HepG2 (cell line): ENCODE results near the gene ZCCHC9. TPM values are rescaled to one million over a fixed set of nuclear protein-coding genes. Genes with fewer than 3 reads are reported as not detected.
A peak's percentile ranks its signal among the peaks of the same experiment; 100 is the strongest.

Source experiments
- BRD4 ChIP-seq: sonication (generic); formaldehyde crosslinking; IDR thresholded peaks from 2 replicates; pipeline ENCODE4 v1.4.0; 2020; ENCODE audit warnings: missing genetic modification reagents
- HIVEP1 ChIP-seq: sonication (generic); formaldehyde crosslinking; IDR thresholded peaks from 2 replicates; pipeline ENCODE4 v1.4.0; 2020; ENCODE audit warnings: mild to moderate bottlenecking, missing genetic modification reagents
- MYNN ChIP-seq: sonication (generic); formaldehyde crosslinking; IDR thresholded peaks from 2 replicates; pipeline ENCODE4 v1.4.0; 2020; ENCODE audit warnings: mild to moderate bottlenecking, low read depth, missing genetic modification reagents
- RFX5 ChIP-seq: IDR thresholded peaks from 2 replicates; pipeline ENCODE4 v1.6.1; 2011; ENCODE audit warnings: low read depth, low read length, improper control_type of control experiment
- YY1 ChIP-seq: IDR thresholded peaks from 2 replicates; pipeline ENCODE4 v1.6.1; 2011; ENCODE audit warnings: low read length, low read depth, moderate library complexity, mild to moderate bottlenecking; ENCODE audit not compliant: insufficient read depth, insufficient replicate concordance
- ZNF772 ChIP-seq: sonication (generic); formaldehyde crosslinking; IDR thresholded peaks from 2 replicates; pipeline ENCODE4 v1.5.0; 2020; ENCODE audit warnings: mild to moderate bottlenecking, missing genetic modification reagents
- ZNF839 ChIP-seq: sonication (generic); formaldehyde crosslinking; IDR thresholded peaks from 2 replicates; pipeline ENCODE4 v1.4.0; 2020; ENCODE audit warnings: missing genetic modification reagents, mild to moderate bottlenecking, borderline replicate concordance
- polyA plus RNA-seq, 8 experiments: library from polyadenylated mRNA; depleted of rRNA in 3 of 8; stranded (reverse) in 7 of 8; unstranded in 1 of 8; fragments of >200 nt; fragmentation: Illumina TruSeq in 4 of 8; extraction: Trizol in 4 of 8; gene quantifications; 2 replicates each; pipeline versions ENCODE4 v1.2.1 to v1.2.3, GENCODE V29; 2011 to 2016; ENCODE audit warnings: low read depth in 4 of 8, missing spikeins in 1 of 8, mixed read lengths in 1 of 8; ENCODE audit not compliant: insufficient read depth in 1 of 8
- total RNA-seq, 5 experiments: library from RNA; depleted of rRNA; stranded (reverse); fragments of >200 nt; fragmentation: Illumina TruSeq; extraction: Trizol; gene quantifications; 2 replicates each; pipeline ENCODE4 v1.2.3, GENCODE V29; 2016; ENCODE audit warnings: low read depth in 1 of 5
- TF ChIP-seq, protein P1 (sequence below): sonication (generic); formaldehyde crosslinking; IDR thresholded peaks from 2 replicates; pipeline ENCODE4 v1.8.0; 2022; ENCODE audit warnings: mild to moderate bottlenecking, missing genetic modification reagents, moderate library complexity
- TF ChIP-seq, protein P2 (sequence below), 2 experiments: fragments of 450-650 bp in 1 of 2; sonication (generic) in 1 of 2; formaldehyde crosslinking in 1 of 2; IDR thresholded peaks; 2 replicates each; pipeline versions ENCODE4 v1.6.1 to v1.8.0; 2016 to 2022; ENCODE audit warnings: antibody characterized with exemption in 1 of 2, mild to moderate bottlenecking in 1 of 2, missing genetic modification reagents in 1 of 2
- TF ChIP-seq, protein P3 (sequence below), 2 experiments: sonication (generic) in 1 of 2; formaldehyde crosslinking in 1 of 2; IDR thresholded peaks; 2 replicates each; pipeline versions ENCODE4 v1.6.1 to v1.9.0; 2014 to 2022; ENCODE audit warnings: antibody characterized with exemption in 1 of 2, borderline replicate concordance in 1 of 2, inconsistent platforms in 1 of 2, low read depth in 1 of 2, missing genetic modification reagents in 1 of 2

The ZCCHC9 gene
- total and polyA plus RNA-seq, 2 of the 13 experiments (the other 11 are each of a cell fraction or from before 2014, with no cell fraction given): 28.7 to 52.5 TPM

DNA sequence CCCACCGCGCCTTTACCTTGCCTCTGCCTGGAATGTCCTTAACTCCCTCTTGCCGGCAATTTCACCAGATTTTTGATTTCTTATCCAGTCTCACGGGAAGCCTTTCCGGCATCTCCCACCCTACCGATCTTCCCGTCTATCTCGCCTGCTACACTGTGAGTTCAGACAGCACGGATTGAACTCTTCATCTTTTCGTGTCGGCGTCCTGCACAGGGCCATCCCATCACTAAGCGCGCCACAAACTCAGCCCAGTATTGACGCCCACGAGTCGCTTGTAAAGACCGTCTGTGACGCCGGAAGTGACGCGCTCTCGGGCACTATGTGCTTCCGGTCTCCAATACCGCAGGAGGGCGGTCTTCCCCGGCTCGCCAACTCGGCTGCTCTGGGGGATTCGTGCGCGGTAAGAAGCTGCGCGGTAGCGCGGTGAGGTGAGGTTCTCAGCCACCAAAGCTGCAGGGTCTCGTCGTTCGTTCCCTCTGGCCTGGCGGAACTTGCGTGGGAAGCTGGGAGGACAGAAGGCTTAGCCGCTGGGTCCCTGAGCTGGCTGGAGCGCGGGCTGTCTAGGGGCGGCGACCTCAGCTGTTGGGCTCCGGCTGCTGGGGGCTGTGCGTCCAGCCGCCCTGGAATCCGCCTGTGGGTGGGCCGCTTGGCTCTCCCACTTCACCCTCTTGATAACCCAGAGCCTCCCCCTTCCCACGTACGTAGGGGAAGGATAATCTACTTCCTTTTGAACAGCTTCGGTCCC is at the start of gene ZCCHC9 (continued):
- TF ChIP-seq YY1: peak; percentile 63
- peak; percentile 73 for TF ChIP-seq ZNF772 (CRISPR knock-in tag)
- TF ChIP-seq MYNN: no peak
- TF ChIP-seq RFX5: no peak; the same call in 1 of the 2 replicates
- TF ChIP-seq ZNF839 (CRISPR knock-in tag): peak; percentile 72; the same call in 1 of the 2 replicates
- peak; percentile 64; the same call in 1 of the 2 replicates for TF ChIP-seq BRD4
- TF ChIP-seq, protein P1, sequence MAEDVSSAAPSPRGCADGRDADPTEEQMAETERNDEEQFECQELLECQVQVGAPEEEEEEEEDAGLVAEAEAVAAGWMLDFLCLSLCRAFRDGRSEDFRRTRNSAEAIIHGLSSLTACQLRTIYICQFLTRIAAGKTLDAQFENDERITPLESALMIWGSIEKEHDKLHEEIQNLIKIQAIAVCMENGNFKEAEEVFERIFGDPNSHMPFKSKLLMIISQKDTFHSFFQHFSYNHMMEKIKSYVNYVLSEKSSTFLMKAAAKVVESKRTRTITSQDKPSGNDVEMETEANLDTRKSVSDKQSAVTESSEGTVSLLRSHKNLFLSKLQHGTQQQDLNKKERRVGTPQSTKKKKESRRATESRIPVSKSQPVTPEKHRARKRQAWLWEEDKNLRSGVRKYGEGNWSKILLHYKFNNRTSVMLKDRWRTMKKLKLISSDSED (CRISPR knock-in tag): no peak
- TF ChIP-seq, protein P2, sequence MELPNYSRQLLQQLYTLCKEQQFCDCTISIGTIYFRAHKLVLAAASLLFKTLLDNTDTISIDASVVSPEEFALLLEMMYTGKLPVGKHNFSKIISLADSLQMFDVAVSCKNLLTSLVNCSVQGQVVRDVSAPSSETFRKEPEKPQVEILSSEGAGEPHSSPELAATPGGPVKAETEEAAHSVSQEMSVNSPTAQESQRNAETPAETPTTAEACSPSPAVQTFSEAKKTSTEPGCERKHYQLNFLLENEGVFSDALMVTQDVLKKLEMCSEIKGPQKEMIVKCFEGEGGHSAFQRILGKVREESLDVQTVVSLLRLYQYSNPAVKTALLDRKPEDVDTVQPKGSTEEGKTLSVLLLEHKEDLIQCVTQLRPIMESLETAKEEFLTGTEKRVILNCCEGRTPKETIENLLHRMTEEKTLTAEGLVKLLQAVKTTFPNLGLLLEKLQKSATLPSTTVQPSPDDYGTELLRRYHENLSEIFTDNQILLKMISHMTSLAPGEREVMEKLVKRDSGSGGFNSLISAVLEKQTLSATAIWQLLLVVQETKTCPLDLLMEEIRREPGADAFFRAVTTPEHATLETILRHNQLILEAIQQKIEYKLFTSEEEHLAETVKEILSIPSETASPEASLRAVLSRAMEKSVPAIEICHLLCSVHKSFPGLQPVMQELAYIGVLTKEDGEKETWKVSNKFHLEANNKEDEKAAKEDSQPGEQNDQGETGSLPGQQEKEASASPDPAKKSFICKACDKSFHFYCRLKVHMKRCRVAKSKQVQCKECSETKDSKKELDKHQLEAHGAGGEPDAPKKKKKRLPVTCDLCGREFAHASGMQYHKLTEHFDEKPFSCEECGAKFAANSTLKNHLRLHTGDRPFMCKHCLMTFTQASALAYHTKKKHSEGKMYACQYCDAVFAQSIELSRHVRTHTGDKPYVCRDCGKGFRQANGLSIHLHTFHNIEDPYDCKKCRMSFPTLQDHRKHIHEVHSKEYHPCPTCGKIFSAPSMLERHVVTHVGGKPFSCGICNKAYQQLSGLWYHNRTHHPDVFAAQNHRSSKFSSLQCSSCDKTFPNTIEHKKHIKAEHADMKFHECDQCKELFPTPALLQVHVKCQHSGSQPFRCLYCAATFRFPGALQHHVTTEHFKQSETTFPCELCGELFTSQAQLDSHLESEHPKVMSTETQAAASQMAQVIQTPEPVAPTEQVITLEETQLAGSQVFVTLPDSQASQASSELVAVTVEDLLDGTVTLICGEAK (IDR thresholded peaks at IDR 0.05): peak; percentile 94
- TF ChIP-seq, protein P2 (CRISPR knock-in tag; IDR thresholded peaks at IDR 0.05): peak; percentile 63
- TF ChIP-seq, protein P3, sequence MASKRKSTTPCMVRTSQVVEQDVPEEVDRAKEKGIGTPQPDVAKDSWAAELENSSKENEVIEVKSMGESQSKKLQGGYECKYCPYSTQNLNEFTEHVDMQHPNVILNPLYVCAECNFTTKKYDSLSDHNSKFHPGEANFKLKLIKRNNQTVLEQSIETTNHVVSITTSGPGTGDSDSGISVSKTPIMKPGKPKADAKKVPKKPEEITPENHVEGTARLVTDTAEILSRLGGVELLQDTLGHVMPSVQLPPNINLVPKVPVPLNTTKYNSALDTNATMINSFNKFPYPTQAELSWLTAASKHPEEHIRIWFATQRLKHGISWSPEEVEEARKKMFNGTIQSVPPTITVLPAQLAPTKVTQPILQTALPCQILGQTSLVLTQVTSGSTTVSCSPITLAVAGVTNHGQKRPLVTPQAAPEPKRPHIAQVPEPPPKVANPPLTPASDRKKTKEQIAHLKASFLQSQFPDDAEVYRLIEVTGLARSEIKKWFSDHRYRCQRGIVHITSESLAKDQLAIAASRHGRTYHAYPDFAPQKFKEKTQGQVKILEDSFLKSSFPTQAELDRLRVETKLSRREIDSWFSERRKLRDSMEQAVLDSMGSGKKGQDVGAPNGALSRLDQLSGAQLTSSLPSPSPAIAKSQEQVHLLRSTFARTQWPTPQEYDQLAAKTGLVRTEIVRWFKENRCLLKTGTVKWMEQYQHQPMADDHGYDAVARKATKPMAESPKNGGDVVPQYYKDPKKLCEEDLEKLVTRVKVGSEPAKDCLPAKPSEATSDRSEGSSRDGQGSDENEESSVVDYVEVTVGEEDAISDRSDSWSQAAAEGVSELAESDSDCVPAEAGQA (IDR thresholded peaks at IDR 0.05; ENCODE audit: low read depth): peak; percentile 94
- TF ChIP-seq, protein P3 (CRISPR knock-in tag; IDR thresholded peaks at IDR 0.05; ENCODE audit: borderline replicate concordance): 0 out of 2 replicates have a peak, but pooled peaks have one; percentile 82
- TF ChIP-seq HIVEP1: peak; percentile 82
